Gastrocnemius medialis (tissue), 4 donors: ENCODE measurements around the gene DCAF17. TPM values are rescaled to one million over a fixed set of nuclear protein-coding genes. Genes with fewer than 3 reads are reported as not detected.
A peak's percentile ranks its signal among the peaks of the same experiment; 100 is the strongest.

Experiments
- ATAC-seq, 2 donors: fragments of 150-250 bp; one replicate each; pipeline ENCODE4 v1.9.1; 2016
- DNase-seq, 2 donors: peaks; one replicate each; pipeline ENCODE4 v3.0.0-alpha.2; 2019
- H3K27ac ChIP-seq, 4 donors: fragments of 200-600 bp; sonication (generic); 1 replicate in 1 of 4; 2 replicates in 3 of 4; pipeline ENCODE4 v1.5.1; 2016 to 2018; ENCODE audit warnings: mild to moderate bottlenecking in 2 of 4, moderate library complexity in 1 of 4
- H3K27me3 ChIP-seq, 3 donors: fragments of 200-600 bp; sonication (generic) in 2 of 3; 1 replicate in 1 of 3; 2 replicates in 2 of 3; pipeline versions ENCODE4 v1.5.1 to v1.6.0; 2016 to 2019; ENCODE audit warnings: mild to moderate bottlenecking in 1 of 3, moderate library complexity in 1 of 3
- H3K36me3 ChIP-seq, 2 donors: fragments of 200-600 bp; sonication (generic) in 1 of 2; one replicate each; pipeline ENCODE4 v1.5.1; 2017 to 2018
- H3K4me1 ChIP-seq, 2 donors: fragments of 200-600 bp; sonication (generic) in 1 of 2; one replicate each; pipeline ENCODE4 v1.5.1; 2016 to 2017; ENCODE audit warnings: mild to moderate bottlenecking in 2 of 2
- H3K4me3 ChIP-seq, 4 donors: fragments of 200-600 bp; sonication (generic) in 3 of 4; 1 replicate in 1 of 4; 2 replicates in 3 of 4; pipeline ENCODE4 v1.5.1; 2016 to 2019; ENCODE audit warnings: mild to moderate bottlenecking in 2 of 4
- H3K9me3 ChIP-seq, 3 donors: fragments of 200-600 bp; sonication (generic) in 2 of 3; 1 replicate in 1 of 3; 2 replicates in 2 of 3; pipeline ENCODE4 v1.5.1; 2016 to 2019
- POLR2A ChIP-seq, 2 donors: fragments of 450-650 bp; IDR thresholded peaks; one replicate each; pipeline ENCODE4 v1.6.1; 2017; ENCODE audit warnings: antibody characterized with exemption in 2 of 2, mild to moderate bottlenecking in 2 of 2, moderate library complexity in 2 of 2
- in situ Hi-C, 4 donors: fragments of 200-750 bp; cut with MboI; loops; one replicate each; pipeline versions ENCODE4 v1.15.0 to v1.8.0; 2017; ENCODE audit warnings: low sequenced_read_pairs in 4 of 4
- intact Hi-C: fragments of 100-400 bp; cut with DNase I; formaldehyde crosslinking; loops from one replicate; pipeline ENCODE4 v1.15.1; 2023; ENCODE audit warnings: low total_unique reads
- total RNA-seq, 4 donors: library from RNA; depleted of rRNA; stranded (reverse); fragments of >200 nt; gene quantifications; one replicate each; pipeline versions ENCODE4 v1.1.0 to v1.2.3, GENCODE V29; 2016
- TF ChIP-seq, protein P1 (sequence below), 5 experiments: fragments of 450-650 bp in 3 of 5; fragments of 200-600 bp in 2 of 5; sonication (generic) in 2 of 5; IDR thresholded peaks in 4 of 5; conservative IDR thresholded peaks in 1 of 5; 1 replicate in 4 of 5; 2 replicates in 1 of 5; pipeline ENCODE4 v1.5.1; 2016 to 2019; ENCODE audit warnings: antibody characterized with exemption in 5 of 5, mild to moderate bottlenecking in 3 of 5, moderate library complexity in 3 of 5

DCAF17 gene, protein sequence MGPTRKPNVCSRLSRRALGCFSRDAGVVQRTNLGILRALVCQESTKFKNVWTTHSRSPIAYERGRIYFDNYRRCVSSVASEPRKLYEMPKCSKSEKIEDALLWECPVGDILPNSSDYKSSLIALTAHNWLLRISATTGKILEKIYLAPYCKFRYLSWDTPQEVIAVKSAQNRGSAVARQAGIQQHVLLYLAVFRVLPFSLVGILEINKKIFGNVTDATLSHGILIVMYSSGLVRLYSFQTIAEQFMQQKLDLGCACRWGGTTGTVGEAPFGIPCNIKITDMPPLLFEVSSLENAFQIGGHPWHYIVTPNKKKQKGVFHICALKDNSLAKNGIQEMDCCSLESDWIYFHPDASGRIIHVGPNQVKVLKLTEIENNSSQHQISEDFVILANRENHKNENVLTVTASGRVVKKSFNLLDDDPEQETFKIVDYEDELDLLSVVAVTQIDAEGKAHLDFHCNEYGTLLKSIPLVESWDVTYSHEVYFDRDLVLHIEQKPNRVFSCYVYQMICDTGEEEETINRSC
- 10 to 100 TPM in 1 of 4 donors, 1 to 10 TPM in 3; 5.2 to 22.8 (median 8.9) TPM for total RNA-seq

DNA sequence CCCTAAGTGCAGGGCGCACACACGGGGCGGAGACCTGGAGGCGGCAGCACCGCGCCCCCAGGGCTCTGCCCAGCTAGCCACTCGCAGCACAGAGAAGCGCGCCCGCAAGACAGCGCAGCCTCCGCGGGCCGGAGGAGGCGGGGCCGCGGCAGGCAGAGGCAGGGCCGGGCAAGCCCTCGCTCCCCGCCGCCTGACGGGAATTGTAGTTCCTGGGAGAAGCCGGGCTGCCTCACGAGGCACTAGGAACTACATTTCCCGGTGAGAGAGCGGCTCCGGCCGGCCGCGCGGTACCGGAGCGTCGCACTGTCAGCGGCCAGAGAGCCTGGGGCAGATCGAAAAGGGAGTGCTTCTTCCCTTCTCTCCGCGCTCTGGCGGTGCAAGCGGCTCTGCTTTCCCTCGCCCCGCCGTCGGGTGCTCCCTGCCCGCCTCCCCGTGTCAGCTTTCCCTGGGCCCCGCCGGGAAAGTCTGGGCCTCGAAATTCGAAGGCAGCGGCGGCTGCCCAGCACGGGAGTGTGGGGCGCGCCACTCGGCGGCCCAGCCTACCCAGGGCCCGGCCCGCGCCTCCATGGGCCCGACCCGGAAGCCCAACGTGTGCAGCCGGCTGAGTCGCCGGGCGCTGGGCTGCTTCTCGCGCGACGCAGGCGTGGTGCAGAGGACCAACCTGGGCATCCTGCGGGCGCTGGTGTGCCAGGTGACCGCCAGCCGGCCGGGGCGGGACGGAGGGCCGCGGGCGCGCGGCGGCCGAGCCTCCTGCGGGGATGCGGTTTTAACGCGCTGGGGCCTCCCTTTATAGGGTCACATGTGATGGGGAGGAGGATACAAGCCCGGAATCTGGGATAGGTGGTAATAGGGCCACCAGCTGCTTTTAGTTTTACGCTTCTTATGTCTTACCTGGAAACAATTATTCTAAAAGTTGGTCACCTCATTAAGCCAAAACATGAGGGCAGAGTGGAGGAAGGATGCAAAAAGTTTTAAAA, at the start of gene DCAF17:
DCAF17 (plus strand) TSS at position 214 of the 977 bp plus-strand sequence; CDS start at position 566, 352 bp downstream.
- Histone ChIP-seq H3K27ac (peak within 1 kb of the TSS; percentile 90 to 99 (median 98)), H3K4me3 (peak within 1 kb of the TSS; percentile 75 to 96 (median 83)), H3K9me3 (no peaks in the 10 kb centered on the region), H3K27me3 (no peaks in the 10 kb centered on the region), H3K4me1 (peaks cover 12 to 21% of the 10 kb centered on the region in 2 donors), H3K36me3 (peaks cover 0 to 36% of the 10 kb centered on the region in 2 donors)
- in situ Hi-C loops (loop anchor here in 1 of 4 donors (25.0 kb wide), 1 partner anchor 253 kb away; the partner anchor contains the start of gene DYNC1I2), intact Hi-C loops (loop anchor here (1.0 to 5.0 kb wide), 4 partner anchors 253 to 506 kb away; partner anchors contain the start of genes DYNC1I2 and TLK1)
- DNase-seq = peak; percentile 94
- TF ChIP-seq POLR2A (IDR thresholded peaks at IDR 0.05) = peak; percentile 75 to 77
- TF ChIP-seq, protein P1, sequence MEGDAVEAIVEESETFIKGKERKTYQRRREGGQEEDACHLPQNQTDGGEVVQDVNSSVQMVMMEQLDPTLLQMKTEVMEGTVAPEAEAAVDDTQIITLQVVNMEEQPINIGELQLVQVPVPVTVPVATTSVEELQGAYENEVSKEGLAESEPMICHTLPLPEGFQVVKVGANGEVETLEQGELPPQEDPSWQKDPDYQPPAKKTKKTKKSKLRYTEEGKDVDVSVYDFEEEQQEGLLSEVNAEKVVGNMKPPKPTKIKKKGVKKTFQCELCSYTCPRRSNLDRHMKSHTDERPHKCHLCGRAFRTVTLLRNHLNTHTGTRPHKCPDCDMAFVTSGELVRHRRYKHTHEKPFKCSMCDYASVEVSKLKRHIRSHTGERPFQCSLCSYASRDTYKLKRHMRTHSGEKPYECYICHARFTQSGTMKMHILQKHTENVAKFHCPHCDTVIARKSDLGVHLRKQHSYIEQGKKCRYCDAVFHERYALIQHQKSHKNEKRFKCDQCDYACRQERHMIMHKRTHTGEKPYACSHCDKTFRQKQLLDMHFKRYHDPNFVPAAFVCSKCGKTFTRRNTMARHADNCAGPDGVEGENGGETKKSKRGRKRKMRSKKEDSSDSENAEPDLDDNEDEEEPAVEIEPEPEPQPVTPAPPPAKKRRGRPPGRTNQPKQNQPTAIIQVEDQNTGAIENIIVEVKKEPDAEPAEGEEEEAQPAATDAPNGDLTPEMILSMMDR (IDR thresholded peaks at IDR 0.05 in 4 of 5, conservative IDR thresholded peaks at IDR 0.05 in 1 of 5) = peak in 1 of 5 experiments; percentile 39
- ATAC-seq = peak; percentile 96 to 97

DNA sequence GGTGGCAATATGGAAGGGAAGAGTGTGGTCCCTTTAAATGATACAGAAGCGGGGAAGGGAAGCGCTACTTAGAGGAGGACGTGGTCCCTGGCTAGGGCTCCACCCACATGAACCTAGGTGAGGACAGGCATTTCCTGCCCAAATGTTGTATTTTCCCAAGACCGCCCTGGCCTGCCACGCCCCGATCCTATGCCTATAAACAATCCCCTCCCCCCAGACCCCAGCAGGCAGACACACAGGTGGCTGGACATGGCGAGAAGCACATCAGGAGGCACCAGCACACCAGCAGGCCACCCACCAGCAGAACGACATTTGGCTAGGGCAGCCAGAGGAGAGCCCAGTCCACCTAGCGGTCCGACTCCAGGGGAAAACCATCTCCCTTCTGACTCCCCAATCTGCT, 47.4 kb upstream of the DCAF17 start:
- intact Hi-C loops (no loop called here), in situ Hi-C loops (no loop called here)
- H3K27me3 ChIP-seq = no peaks in the 10 kb centered on the region
- H3K27ac ChIP-seq = no peak overlapping the region
- no peak overlapping the region for H3K4me3 ChIP-seq
- H3K9me3 ChIP-seq = no peaks in the 10 kb centered on the region
- ATAC-seq (no peak), DNase-seq (no peak)
- TF ChIP-seq, protein P1 (IDR thresholded peaks at IDR 0.05 in 4 of 5, conservative IDR thresholded peaks at IDR 0.05 in 1 of 5) = no peak
- TF ChIP-seq POLR2A (IDR thresholded peaks at IDR 0.05) = no peak
- H3K4me1 ChIP-seq = peaks cover under 1 to 3% of the 10 kb centered on the region in 2 donors
- H3K36me3 ChIP-seq = no peaks in the 10 kb centered on the region

DNA sequence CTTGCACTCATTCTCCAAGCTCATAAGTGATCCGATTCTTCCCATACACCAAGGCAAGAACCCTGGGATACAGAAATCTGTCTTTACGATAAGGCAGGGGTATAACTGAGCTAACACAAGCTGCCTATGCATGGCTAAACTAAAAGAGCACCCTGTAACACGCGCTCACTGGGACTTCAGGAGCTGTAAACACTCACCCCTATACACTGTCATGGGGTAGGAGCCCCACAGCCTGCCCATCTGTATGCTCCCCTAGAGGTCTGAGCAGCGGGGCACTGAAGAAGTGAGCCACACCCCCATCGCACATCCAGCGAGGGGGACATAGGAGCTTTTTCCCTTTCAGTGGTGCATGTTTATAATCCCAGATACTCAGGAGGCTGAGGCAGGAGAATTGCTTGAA, 47.0 kb upstream of the DCAF17 start:
- TF ChIP-seq POLR2A (IDR thresholded peaks at IDR 0.05) = no peak
- TF ChIP-seq, protein P1 (IDR thresholded peaks at IDR 0.05 in 4 of 5, conservative IDR thresholded peaks at IDR 0.05 in 1 of 5) = no peak
- no peaks in the 10 kb centered on the region for H3K36me3 ChIP-seq
- no peak overlapping the region for H3K4me3 ChIP-seq
- H3K4me1 ChIP-seq = peaks cover 4 to 7% of the 10 kb centered on the region in 2 donors
- H3K27me3 ChIP-seq = no peaks in the 10 kb centered on the region
- H3K9me3 ChIP-seq = no peaks in the 10 kb centered on the region
- no peak overlapping the region for H3K27ac ChIP-seq
- in situ Hi-C loops = no loop called here
- intact Hi-C loops = no loop called here
- no peak for ATAC-seq
- DNase-seq = no peak

DNA sequence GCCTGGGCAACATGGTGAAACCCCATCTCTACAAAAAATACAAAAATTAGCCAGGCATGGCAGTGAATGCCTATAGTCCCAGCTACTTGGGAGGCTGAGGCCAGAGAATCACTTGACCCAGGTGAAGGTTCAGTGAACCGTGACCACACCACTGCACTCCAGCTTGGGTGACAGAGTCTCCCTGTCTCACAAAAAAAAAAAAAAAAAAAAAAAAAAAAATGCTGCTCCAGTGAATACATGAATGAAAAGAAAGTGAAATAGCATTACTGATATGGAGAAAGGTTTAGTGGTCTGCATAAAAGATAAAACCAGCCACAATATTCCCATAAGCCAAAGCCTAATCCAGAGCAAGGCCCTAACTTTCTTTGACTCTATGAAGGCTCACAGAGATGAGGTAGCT, 44.7 kb upstream of the DCAF17 start:
- in situ Hi-C loops = no loop called here
- no peak for ATAC-seq

More for the DNA sequence above, 44.7 kb upstream of the DCAF17 start:
- H3K36me3 ChIP-seq = no peaks in the 10 kb centered on the region
- peaks cover 6 to 7% of the 10 kb centered on the region in 2 donors for H3K4me1 ChIP-seq
- no peak overlapping the region for H3K27ac ChIP-seq
- H3K4me3 ChIP-seq = no peak overlapping the region
- no peak for DNase-seq
- intact Hi-C loops = no loop called here
- no peaks in the 10 kb centered on the region for H3K27me3 ChIP-seq
- no peaks in the 10 kb centered on the region for H3K9me3 ChIP-seq
- TF ChIP-seq, protein P1 (IDR thresholded peaks at IDR 0.05 in 4 of 5, conservative IDR thresholded peaks at IDR 0.05 in 1 of 5) = no peak
- TF ChIP-seq POLR2A (IDR thresholded peaks at IDR 0.05) = no peak
